Kidney epithelial cell (primary cell): Measurements from ENCODE around the gene PHLDA1. TPM values are rescaled to one million over a fixed set of nuclear protein-coding genes. Genes with fewer than 3 reads are reported as not detected.

Source experiments
- DNase-seq: peaks from one replicate; pipeline ENCODE4 v3.0.0-alpha.2; 2010; ENCODE audit warnings: low read depth
- H3K27me3 ChIP-seq: 2 replicates; pipeline ENCODE4 v1.6.0; 2011; ENCODE audit warnings: low read length; ENCODE audit not compliant: control insufficient read depth, insufficient read depth
- H3K36me3 ChIP-seq: 2 replicates; pipeline ENCODE4 v1.5.1; 2011; ENCODE audit warnings: low read length; ENCODE audit not compliant: control insufficient read depth, insufficient read depth
- H3K4me3 ChIP-seq: 2 replicates; pipeline ENCODE4 v1.5.1; 2011; ENCODE audit warnings: low read depth, mild to moderate bottlenecking, control low read depth, low read length
- CTCF ChIP-seq: IDR thresholded peaks from 2 replicates; pipeline ENCODE4 v1.5.1; 2011; ENCODE audit warnings: mild to moderate bottlenecking, moderate library complexity, low read length, control low read depth, inconsistent platforms; ENCODE audit not compliant: insufficient read depth, poor library complexity, severe bottlenecking
- total RNA-seq: library from RNA; depleted of rRNA; stranded (reverse); fragments of >200 nt; gene quantifications from 2 replicates; pipeline ENCODE4 v1.2.3, GENCODE V29; 2015

Gene PHLDA1
- total RNA-seq, 1 donor from 2014 or later = 113 TPM

DNA sequence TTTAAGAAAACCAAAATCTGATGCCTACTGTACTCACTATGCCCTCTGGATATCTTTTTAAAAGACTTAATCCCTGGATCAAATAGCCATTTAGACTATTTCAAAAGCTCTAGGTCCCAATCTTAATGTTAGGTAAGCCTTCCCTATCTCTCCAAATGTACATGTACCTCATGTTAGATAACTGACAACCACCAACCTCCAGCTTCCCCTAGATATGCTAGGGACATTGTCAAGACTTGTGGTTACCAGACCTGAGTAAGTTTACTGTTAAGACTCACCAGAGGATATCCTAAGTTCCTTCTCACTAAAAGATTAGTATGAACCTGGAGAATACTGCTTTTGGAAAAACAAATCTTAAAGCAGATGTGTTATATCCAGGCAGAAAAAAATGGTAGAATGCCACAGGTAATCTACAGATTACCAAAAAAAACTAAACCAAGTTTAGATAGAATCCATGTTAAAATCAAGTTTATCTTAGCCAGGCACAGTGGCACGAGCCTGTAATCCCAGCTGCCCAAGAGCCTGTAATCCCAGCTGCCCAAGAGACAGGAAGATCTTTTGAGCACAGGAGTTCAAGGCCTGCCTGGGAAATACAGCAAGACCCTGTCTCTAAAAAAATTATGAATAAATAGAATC is 43.2 kb upstream of the PHLDA1 start:
- no peaks in the 10 kb centered on the region for H3K27me3 ChIP-seq
- no peak for TF ChIP-seq CTCF
- no peak overlapping the region for H3K4me3 ChIP-seq
- no peaks in the 10 kb centered on the region for H3K36me3 ChIP-seq
- no peak for DNase-seq

DNA sequence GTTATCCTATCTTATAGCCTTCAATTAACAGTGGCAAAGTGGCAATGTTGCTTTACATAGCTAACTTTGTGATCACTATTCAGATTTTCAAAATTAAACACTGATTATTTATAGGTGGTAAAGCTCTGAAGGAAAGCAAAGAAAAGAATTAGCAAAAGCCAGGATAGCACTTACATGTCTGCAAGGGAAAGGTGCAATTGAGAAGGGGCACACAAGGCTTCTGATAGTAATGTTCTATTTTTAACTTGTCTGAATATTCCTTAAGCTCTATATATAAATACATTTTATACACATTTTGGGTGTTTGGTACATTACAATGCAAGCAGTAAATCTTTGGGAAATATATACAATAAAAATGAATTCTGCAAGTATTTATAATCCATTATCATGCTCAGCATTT is 42.0 kb upstream of the PHLDA1 start:
- Histone ChIP-seq H3K27me3 (no peaks in the 10 kb centered on the region), H3K4me3 (no peak overlapping the region), H3K36me3 (no peaks in the 10 kb centered on the region)
- no peak for DNase-seq
- TF ChIP-seq CTCF = no peak

GRCh38 chr12:76072568-76072967 is 41.0 kb upstream of the PHLDA1 start:
- no peaks in the 10 kb centered on the region for H3K27me3 ChIP-seq
- DNase-seq = no peak
- H3K36me3 ChIP-seq = no peaks in the 10 kb centered on the region
- no peak for TF ChIP-seq CTCF
- no peak overlapping the region for H3K4me3 ChIP-seq

- no peak for DNase-seq
- Histone ChIP-seq H3K36me3 (no peaks in the 10 kb centered on the region), H3K27me3 (no peaks in the 10 kb centered on the region), H3K4me3 (no peak overlapping the region)
- no peak for TF ChIP-seq CTCF
These were observed 37.8 kb upstream of the PHLDA1 start for GRCh38 chr12:76069339-76069738.

DNA sequence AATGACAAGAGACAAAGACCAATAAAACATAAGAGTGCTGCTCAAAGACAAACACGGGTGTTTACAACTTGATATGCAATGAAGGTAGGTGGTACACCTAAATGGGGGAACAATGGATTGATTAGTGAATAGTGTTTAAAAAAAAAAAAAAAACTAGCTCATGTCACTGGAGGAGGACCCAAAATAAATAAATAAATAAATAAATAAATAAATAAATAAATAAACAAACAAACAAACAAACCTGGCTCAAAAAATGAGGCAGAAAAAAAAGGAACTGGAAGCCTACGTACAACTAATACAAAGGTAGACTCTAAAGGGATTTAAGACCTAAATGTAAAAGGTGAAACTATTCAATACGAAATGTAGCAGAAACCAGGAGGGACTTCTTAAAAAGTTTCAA is 34.3 kb upstream of the PHLDA1 start:
- Histone ChIP-seq H3K4me3 (no peak overlapping the region), H3K27me3 (no peaks in the 10 kb centered on the region), H3K36me3 (no peaks in the 10 kb centered on the region)
- TF ChIP-seq CTCF = no peak
- DNase-seq = no peak

DNA sequence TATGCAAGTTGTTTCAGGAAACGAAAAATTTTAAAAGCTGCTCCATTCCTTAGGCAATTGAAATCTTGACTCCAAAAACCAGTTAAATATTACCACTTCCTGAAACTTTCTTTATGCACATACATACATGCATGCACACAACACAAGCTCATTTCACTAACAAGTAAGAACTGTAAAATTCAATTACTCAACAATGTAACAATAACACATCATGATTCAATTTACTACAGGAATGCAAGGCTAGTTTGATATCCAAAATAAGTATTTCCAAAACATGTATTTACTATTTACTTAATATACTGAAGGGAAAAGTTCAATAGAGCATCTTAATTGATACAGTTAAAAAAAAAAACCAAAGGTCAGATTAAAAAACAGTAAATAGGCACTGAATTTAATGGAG is 33.3 kb upstream of the PHLDA1 start:
- Histone ChIP-seq H3K36me3 (no peaks in the 10 kb centered on the region), H3K27me3 (no peaks in the 10 kb centered on the region), H3K4me3 (no peak overlapping the region)
- TF ChIP-seq CTCF = no peak
- DNase-seq = no peak
